ENCODE results near the gene SRXN1.

SRXN1 gene

DNA sequence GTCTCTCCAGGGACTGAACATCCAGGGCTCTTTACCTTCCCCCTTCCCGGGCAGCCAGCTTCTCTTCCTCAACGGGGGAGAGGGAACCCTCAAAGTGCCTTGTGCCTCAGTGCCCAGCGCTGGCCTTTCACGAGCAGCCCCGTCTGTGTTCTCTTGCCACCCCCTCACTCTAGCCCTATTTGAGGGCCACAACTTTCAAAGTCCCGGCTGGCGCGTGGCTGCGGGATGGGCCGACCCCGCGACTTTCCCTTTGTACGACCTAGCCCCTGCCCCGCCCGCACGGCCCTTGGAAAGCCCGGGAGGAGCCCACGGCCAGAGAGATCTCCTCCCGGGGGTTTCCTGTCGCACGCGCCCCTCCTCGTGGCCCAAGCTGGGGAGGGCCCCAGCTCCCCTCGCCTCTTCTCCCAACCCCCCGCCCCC lies 22.0 kb upstream of the SRXN1 start:
- DNase-seq: no peak

DNA sequence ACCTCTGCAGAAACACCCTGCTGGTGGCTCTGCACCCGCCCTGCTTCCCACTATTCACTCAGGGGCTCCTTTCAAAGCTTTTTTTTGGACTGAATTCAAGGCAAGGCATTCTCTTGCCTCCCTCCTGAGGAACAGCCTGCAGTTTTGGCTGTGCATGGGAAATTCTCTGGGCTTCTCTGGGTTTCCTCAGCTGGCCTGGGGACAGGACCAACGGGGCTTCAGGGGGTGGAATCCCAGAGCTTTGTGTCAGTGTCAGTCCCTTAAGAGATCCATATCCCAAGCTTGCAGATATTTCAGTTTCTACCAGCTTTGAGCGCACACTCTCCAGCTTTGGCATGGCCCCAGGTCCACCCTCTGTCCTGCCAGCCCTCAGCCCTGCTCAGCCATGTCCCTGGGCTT lies 20.6 kb upstream of the SRXN1 start:
- DNase-seq: no peak

DNA sequence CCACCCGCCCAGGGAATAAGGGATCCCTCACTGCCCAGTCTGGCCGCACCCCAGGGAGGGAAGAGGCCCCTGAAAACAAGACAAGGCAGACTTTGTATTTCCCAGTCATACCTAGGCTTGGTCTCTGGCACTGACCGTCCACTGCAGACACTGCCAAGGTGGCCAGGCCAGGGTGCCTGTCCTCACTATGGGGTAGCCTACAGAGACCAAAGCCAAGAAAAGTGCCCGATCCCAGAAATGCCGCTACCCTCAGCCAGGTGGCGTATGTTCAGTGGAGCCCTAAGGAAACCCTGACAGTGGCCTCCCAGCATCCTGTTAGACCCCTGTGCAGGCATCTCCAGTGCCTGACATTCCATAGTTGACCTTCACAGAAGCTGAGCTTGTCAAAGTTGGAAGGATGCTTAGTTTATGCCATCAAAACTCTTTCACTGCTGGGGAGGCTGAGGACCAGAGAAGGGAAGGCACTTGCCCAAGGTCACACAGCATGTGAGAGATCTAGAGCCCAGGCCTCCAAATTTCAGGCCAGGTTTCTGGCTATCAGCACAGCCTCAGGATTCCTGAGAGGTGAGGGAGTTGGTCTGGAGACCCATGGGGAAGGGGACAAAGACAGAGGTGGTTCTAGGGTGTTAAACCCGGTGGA lies 20.1 kb upstream of the SRXN1 start:
- no peak for DNase-seq

DNA sequence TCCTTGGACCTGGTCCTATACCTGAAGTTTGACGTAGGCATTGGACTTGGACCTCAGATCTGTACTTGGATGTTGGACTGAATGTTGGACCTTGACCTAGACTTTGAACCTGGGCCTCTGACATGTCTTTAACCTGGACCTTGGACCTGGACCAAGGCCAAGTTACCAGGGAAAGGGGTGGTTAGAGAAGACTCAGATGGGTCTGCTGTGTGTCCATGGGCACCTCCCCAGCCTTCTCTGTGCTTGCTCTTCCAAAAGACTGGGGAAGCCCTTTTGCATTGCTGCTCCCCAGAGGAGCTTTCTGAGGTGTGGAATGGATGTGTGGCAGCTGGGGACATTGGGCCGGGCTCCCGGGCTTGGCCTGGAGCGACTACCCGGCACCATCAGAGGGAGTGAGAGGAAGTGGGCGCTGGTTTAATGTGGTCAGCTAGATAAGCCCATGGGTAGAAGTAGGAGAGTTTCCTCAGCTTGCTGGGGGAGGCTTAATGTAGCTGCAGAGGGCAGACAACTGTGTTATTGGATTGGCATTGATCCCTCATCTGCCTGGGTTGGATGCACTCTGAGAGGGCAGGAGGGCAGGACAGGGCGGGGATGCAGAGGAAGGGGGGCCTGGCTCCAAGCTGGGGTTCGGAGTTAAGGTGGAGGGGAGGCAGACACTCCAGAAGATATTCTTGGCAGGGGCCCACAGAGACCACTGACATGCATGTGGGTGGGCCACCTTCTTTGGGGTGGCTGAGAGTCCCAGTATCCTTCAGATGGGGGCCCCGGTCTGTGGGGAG lies 18.4 kb upstream of the SRXN1 start:
- no peak for DNase-seq

DNA sequence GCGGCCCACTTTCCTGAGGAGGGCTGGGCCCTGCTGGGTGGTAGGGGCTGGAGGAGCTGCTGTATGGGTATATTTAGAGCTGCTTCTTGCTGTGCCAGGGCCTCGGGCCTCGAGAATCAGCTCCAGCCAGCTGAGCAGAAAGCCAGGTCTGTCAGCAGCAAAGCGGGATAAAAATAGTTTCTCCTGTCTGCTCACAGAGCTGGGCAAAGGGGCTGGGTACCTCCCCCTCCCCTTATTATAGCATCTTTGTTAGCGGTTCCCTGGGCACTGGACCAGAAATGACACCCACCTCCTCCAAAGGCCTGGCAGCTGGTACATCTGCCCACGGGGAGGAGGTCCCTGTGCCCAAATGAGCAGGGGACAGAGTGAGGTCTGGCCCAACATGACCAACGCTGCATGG lies 16.6 kb upstream of the SRXN1 start:
- DNase-seq: no peak

DNA sequence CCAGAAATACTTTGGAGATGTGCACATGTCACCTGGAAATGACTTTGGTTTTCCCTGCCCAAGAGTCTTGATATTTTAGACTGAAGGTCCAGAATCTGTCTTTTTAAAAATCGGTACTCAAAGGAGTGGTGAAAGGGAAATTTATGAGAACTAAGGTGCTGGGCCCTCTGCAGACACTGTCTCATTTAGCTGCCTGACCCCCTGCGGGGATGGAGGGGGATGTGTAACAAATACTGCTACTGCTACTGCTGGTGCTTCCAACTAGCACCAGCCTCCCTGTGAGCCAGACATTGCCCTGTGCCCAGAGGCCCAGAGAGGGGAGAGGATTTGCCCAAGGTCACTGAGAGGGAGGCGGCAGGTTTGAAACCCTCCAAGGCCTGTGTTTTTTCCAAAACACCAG lies 15.6 kb upstream of the SRXN1 start:
- DNase-seq: no peak

DNA sequence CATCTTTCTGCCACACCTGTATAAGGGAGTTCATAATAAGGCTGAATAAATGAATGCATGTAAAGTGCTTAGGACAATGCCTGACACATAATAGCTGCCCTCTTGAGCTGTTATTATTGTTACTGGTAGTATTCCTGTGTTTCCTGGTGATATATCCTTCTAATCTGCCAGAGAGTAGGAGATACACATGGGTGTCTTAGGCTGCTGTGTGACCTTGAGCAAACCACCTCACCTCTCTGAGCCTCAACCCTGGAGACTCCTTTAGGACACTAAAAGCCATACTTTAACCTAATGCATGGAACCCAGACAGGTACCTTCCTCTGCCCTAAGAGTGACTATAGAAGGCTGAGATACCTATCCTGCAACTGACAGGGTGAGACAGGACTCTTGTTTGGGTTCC lies 15.1 kb upstream of the SRXN1 start:
- DNase-seq: no peak

DNA sequence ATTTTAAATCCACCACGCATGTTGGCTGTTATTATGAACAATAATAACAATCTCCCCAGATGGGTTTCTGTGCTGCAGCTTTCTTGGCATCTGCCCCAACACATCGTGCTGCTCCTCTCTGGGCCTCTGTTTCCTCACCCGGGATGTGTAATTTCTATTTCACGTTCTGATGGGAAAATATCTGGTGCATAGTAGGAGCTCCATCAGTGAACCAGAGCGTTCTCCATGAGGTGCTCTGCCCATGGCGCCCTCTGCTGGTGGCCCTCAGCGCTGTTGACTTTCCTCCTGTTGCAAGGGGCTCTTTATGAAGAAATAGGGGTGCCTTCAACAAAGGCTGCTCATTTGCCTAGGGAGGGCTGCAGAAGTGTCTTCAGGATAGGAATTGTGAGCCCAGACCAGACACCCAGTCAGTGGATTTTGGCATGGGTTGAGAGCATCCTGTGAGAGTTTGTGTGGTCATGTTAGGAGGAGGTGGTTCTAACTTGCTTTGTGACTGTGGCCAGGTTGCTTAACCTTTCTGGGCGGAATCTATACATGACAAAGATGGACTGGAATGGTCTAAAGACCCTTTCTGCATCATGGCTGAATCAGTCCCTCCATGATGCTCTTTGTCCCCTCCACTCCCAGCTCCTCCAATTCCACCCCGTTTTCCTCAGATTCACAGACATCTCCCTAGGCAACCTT lies 14.5 kb upstream of the SRXN1 start:
- peak; percentile 7 for DNase-seq

DNA sequence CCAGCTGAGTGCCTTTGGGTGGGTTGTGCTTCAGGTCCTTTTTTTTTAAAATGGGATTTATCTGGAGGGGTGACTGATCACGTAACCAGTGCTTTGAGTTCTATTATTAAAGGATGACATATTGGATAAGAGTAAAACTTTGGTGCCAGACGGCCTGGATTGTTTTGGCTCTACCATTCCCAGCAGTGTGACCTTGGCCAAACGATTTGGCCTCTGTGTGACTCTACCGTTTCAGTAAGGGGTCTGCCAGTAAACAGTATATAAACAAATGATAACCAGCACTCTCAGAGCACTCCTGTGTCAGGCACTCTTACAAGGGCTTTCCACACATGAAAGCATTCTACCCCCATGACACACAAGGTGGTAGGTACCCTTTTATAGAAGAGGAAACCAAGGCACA lies 13.9 kb upstream of the SRXN1 start:
- no peak for DNase-seq

DNA sequence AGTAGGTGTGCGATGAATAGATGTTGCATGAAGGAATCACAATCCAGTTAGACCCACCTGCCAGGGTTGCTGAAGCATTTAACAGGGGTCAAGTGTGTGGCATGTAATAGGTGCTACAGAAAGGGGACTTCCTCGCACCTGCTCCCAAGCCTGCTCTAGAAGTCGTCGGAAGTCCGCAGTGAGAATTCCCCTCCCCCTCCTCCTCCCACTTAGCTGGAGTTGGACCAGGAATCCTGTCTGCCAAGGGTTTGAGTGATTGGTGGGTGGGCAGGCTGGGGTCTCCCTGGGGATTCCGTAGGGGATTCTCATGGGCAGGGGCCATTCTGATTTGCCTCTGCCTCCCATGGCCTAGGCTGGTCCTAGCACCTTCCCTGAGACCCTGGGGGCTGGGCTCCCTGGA lies 12.3 kb upstream of the SRXN1 start:
- no peak for DNase-seq

DNA sequence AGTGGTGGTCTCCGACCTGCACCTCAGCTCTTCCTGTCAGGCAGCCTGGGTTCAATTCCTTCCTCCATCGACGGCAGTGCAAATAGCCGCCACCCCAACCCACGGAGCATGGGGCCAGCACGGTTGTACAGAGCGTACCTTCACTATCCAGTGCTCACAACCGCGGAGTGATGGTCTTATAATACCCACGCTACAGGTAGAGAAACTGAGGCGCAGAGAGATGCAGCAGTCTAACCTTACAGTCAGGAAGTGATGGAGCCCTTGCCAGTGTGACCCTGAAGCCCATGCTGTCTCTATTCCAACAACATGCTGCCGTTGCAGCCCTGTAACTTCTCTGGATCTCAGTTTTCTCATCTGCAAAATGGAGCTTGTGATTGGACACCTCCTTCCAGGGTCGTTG lies 11.6 kb upstream of the SRXN1 start:
- DNase-seq: no peak

DNA sequence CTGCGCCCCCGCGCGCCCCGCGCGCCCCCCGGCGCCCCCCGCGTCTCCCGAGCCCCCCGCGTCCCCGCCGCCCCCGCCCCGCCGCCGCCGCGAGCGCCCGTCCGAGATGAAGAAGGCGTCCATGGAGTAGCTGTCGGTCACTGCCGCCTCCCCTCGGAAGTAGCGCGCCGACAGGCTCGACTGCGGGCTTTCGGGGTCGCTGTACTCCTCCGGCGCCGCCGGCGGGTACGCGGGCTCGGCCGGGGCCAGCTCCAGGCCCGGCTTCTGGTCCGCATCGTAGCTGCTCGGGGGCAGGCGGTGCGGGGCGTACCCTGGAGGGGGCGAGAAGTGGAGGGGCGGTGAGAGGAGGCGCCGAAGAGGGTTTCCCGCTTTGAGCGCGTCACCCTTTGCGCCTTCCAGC lies 11.2 kb upstream of the SRXN1 start:
- no peak for DNase-seq

DNA sequence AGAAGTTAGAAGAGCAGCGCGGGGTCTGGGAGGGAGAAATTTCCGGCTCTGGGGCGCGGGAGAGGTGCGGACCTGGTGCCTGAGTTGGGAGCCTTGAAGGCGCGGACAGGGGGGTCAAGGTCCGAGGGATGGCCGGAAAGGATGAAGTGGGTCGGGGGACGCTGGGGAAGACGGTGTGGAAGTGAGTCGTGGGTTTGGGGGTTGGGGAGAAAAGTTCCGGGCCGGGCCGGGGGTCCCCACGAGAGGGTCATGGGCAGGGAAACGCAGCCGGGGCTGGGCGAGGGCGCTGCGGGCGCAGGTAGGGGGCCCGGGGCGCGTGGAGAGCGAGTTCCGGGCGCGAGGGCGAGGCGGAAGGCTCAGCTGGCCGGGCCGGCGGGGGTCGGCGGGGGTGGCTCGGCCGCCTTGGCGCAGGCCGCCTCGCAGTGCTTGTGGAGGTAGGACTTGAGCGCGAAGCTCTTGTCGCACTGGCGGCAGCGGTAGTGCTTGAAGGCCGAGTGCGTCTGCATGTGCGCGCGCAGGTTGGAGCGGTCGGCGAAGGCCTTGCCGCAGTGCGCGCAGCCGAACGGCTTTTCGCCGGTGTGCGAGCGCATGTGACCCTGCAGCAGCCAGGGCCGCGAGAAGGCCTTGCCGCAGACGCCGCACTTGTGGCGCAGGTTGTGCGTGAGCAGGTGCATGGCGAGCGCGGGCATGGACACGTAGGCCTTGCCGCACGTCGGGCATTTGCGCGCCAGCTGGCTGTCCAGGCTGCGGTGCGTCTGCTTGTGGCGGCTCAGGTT lies 10.5 kb upstream of the SRXN1 start:
- DNase-seq: no peak

DNA sequence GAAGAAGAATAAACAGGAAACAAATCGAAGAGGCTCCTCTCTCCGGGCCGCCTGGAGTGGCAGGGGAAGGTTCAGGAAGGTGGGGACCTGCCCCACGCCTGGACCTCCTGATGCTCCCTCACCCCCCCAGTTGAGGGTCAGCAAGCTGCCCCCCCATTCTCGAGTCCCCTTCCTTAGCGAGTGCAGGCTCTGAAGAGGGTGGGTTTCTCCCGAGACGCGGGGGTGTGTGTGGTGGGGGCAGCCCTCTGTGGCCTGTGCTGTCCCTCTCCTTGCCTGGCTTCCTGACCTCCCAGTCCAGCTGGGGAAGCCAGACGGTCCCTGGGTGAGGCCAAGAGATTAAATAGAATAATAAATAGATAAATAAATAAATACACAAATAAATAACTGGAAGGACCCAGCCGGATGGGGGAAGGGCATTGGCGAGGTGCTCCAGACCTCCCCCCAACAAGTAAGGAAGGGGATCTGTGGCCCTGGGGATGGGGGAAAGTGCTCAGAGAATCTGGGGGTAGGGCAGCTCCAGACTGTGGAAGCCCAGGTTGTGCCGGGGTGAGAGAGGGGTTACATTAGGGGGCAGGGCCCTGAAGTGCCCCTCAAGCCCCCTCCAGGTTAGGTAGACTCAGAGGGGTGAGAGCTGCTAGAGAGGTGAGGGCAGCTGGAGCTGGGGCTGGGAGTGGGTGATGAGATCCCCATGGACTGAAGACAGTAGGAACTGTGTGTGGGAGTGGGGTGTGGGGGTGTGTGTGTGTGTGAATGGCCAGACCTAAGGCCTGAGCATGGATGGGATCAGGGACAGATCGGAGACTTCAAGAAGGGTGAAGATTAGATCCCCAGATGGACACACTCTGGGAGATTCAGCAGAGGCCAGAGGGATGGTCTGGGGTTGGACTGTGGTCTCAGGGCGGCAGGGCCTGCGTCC lies 9.5 kb upstream of the SRXN1 start:
- no peak for DNase-seq

DNA sequence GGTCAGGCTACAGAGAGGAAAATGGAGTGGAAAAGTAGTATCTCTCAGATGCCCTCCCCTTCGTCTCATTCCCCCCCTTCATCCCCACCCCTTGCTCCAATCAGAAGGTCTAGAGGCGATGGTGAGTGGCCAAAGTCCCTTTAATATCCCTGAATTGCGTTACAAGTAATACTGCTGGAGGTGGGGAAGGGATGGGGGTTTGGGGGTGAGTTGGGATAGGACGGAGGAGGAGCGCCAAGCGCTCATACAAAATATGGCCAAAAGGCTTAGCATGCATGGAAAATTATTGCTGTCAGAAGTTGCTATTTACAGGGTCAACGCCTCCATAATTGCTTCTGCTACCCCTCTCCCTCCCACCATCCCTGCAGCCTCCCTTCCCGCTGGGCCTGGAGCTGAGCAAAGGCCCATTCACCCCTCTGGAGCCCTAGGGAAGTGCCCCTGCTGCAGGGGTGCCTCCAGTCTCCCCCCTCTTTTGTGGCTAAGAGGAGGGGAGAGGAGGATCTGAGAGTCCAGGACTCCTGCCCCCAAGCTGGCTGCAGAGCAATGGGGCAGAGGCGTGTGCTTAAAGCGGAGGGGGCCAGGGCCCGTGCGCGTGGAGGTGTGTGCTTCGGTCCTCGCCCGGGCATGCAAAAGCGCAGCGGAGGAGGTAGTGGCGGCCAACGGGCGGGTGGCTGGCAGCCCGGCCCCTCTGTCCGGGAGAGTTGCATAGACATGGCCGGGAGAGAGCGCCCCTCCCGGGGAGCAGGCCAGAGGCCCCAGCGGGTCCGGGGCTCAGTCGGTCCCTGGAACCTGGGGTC lies 8.7 kb upstream of the SRXN1 start:
- DNase-seq: no peak

DNA sequence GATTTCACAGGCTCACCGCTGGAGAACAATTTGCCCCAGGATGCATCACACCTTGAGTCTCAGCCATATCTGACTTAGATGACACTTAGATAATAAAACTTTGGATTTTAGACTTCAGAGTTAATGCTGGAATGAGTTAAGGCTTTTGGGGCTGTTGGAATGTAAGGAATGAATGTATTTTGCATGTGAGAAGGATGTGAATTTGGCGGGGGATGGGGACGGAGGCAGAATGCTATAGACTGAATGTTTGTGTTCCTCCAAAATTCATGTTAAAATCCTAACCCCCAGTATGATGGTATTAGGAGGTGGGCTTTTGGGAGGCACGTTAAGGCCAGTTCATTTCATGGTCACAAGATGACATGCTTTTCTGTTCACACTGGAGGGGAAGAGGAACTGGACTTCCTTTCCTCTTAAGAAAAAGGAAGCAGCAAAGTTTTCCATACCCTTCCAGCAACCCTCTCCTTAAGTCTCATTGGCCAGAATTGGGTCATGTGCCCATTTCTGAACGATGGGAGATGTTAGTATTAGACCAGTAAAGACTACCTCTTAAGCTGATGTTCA lies 5.8 kb upstream of the SRXN1 start:
- no peak for DNase-seq

DNA sequence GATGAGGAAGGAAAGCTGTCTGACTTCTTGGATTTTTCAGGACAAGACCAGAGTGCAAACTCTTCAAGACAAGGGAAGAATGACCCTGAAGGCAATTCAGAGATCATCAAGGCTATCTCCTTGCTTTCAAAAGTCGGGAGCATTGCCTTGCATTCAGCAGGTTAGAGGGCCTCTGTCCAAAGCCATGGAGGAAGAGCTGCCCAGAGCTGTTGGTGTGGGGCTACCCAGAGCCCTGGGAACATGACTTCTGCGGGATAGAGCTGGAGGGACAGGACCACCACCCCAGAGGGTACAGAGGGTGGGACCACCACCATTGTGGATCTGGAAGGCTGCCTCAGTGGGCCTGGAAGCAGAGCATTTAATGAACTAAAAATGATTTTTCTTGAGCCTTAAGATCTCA lies 5.2 kb upstream of the SRXN1 start:
- DNase-seq: no peak

DNA sequence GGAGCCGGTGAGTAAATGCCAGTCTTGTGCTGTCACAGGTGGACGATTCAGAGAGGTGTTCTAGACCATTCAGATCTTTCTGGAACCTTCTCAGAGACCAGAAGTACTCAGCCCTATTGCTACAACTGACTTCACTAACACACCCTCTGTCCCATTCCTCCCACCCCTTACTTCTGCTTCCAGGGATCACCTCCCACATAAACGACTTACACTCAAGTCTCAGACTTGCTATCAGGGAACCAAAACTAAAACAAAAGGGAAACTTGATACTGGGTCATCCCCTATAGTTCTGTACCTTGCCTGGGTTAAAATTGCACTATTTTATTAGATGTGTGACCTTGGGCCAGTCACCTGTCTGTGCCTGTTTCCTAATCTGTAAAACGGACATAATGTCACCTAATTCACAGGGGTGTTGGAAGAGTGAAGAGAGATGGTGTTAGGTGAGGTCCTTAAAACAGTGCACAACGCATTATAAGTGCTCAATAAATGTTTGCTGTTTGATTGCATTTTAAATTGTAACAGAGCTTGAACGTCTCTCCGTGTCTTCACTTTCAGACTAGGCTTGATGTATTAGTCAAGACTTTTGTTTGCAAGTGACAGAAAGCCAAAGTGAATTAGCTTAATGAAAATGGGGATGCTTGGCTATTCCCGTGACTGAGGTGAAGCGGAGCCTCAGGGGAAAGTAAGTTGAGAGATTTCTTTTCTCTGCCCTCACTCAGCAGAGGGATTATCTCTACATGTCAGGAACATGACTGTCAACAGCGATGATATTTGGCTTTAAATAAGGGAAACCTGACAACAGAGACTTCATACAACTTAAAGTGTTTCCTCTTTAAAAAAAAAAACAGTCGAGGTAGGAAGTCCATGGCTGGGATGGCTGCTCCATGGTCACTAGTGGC lies 3.0 kb upstream of the SRXN1 start:
- no peak for DNase-seq

DNA sequence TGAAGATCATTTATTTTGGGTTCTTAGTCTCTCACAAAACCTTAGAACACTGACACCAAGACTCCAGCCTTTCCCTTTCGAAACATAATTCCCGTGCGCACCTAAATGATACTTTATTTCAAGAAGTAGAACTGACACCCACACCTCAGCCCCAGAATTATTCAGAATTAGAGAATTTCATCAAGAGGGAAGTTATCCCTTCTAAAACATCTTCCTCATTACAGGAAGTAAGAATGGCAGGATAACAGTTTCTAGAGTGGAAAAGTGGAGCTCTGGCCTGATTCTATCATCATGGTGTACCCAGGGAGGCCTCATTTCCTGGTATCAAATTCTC lies 1.4 kb upstream of the SRXN1 start:
- no peak for DNase-seq

All from central memory CD4-positive, alpha-beta T cell (primary cell).